DMS 273 (cell line): Measurements from ENCODE around the gene B9D1.
A peak's percentile ranks its signal among the peaks of the same experiment; 100 is the strongest.

ENCODE experiments used
- DNase-seq: peaks from one replicate; lab custom pipeline; 2025; ENCODE audit not compliant: unreplicated experiment; lab: John Stamatoyannopoulos, UW

B9D1 gene

GRCh38 chr17:19305256-19305655 lies 57.3 kb downstream of the B9D1 start:
- DNase-seq: no peak

- DNase-seq: no peak
These were observed 57.8 kb downstream of the B9D1 start for GRCh38 chr17:19304751-19305150.

- no peak for DNase-seq
These were observed 58.3 kb downstream of the B9D1 start for GRCh38 chr17:19304209-19304608.

GRCh38 chr17:19303367-19303776 lies 59.2 kb downstream of the B9D1 start:
- no peak for DNase-seq

DNA sequence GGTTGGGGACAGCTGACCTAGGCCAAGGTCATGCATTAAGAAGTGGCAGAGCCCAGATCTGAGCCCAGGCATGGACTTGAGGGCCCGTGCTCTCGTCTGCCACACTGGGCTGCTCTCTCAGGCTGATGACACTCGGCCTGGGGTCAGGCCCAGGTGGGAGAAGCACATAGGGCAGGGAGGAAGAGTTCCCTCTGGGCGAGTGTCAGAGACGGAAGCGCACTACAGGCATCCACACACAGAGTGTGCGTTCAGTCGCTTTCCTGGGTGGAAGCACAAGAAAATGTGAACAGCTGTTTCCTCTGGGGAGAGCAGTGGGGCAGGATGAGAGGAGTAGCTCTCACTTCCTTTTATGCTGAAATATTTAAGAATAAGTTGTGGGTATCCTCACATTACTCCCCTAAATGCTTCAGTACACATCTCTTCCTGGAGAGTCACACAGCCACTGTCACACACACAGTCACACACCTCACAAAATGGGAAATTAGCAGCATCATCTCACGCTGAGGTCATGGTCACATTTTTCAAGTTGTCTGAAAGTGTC lies 59.7 kb downstream of the B9D1 start:
- DNase-seq: no peak

DNA sequence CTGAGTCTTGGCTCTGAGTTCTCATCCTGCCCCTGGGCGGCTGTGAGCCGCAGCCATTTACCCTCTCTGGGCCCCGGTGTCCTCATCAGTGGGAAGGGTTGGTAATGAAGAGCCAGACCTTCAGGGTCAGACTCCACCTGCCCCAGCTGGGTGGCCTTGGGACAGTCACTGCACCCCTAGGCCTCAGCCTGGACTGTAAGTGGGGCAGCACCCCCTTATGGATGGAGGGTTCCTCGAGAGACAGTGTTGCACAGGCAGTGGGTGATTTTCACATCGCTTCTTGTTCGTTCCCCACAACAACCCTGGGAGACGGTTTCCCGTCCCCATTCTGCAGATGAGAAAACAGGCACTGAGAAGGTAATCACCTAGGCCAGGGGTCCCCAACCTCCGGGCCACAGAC lies 60.5 kb downstream of the B9D1 start:
- no peak for DNase-seq

GRCh38 chr17:19301274-19301951 lies 61.1 kb downstream of the B9D1 start:
- DNase-seq: no peak

DNA sequence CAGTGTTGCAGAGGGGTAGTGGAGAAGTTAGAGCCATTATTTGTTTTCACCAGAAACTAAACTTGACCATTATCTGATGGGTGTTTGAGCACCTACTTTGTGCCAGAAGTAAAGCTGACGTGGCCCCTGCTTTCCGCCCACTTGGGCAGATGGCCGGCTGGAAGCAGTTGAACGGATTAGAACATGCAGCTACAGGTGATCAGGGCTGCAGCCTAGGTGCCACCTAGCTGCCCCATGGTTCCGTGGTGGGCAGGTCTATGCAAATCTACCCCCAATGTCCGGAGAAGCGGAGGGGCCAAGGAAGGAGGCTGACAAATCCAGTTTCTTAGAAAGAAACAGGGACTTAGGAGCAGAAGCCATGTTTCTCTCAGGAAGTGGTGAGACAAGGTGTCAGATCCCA lies 62.7 kb downstream of the B9D1 start:
- DNase-seq: no peak

- DNase-seq: no peak
These were observed 63.2 kb downstream of the B9D1 start for GRCh38 chr17:19299214-19299747.

- no peak for DNase-seq
These were observed 63.8 kb downstream of the B9D1 start for GRCh38 chr17:19298569-19299213.

DNA sequence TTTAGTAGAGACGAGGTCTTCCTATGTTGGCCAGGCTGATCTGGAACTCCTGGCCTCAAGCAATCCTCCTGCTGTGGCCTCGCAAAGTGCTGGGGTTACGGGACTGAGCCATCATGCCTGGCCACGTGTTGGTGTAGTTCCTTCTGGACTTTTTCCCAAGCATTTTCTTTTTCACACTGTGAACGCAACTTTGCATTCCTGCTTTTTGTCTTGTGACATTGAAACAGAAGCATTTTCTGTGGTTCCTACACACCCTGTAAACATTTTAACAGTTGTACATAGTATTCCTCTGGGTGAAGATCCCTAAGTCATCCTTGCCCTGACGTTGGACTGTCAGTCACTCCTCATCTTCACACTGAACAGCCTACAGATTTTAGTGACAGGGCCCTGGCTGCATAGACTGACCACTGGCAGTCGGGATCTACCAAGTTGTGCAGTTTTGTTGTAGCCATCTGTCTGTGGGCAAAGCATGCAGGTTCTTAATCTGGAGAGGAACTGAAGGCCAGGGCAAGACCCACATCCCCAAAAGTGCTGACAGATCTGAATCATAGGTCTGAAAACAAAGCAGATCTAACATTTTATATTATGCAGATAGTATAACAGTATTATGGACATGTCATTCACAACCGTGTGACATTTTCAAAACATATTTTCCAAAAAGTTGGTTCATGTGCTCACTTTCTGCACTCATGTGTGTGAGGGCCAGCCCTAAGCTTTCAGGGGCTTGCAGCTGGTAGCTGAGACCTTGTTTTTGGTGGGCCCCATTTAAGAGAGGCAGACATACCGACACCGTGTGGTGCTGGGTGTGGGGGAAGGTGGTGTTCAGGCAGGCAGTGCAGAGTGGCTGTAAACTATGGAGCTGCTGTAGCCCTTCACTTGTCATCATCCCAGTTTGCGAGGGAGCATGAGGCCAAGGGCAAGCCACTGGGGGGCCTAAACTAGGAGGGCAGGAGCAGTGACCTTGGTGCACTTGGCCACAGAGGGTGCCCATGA lies 65.4 kb downstream of the B9D1 start:
- DNase-seq: no peak

GRCh38 chr17:19295473-19296135 lies 66.9 kb downstream of the B9D1 start:
- DNase-seq: peak; percentile 21

DNA sequence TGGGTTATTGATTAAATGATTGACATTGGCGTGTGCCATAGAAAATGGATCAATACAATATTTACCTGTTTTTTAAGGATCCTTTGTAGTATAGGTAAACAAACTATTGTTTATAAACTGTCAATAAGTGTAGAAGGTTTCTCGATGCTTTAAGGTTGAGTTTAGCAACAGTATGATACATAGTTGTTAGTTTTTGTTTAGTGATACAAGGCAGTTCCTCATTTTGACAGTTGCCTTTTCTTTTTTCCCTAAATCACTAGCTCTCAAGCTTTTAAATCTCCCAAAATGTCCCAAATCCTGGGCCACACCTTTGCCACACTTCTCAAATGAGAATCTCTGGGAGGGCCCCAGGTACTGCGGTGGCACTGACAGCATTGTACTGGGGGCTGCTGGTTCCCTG lies 68.1 kb downstream of the B9D1 start:
- no peak for DNase-seq
